Prostate gland (tissue), 2 donors: Measurements from ENCODE around the gene GNPTAB. TPM values are rescaled to one million over a fixed set of nuclear protein-coding genes. Genes with fewer than 3 reads are reported as not detected.
A peak's percentile ranks its signal among the peaks of the same experiment; 100 is the strongest.

Experiments used
- DNase-seq: peaks from one replicate; pipeline ENCODE4 v3.0.0-alpha.2; 2019; ENCODE audit warnings: low spot score
- H3K27ac ChIP-seq, 2 donors: fragments of 200-600 bp; sonication (generic); 2 replicates each; pipeline ENCODE4 v1.5.1; 2017 to 2019
- H3K27me3 ChIP-seq: fragments of 200-600 bp; sonication (generic); replicated peaks from 2 replicates; pipeline ENCODE4 v1.5.1; 2019; ENCODE audit not compliant: insufficient read depth
- H3K36me3 ChIP-seq, 2 donors: fragments of 200-600 bp; sonication (generic); 1 replicate in 1 of 2; 2 replicates in 1 of 2; pipeline versions ENCODE4 v1.5.1 to v1.8.1; 2017 to 2019
- H3K4me1 ChIP-seq: fragments of 200-600 bp; sonication (generic); replicated peaks from 2 replicates; pipeline ENCODE4 v1.5.1; 2019
- H3K4me3 ChIP-seq, 2 donors: fragments of 200-600 bp; sonication (generic); 2 replicates each; pipeline ENCODE4 v1.5.1; 2017 to 2019
- H3K9me3 ChIP-seq: fragments of 200-600 bp; sonication (generic); 2 replicates; pipeline ENCODE4 v1.5.1; 2017
- POLR2A ChIP-seq: fragments of 450-650 bp; IDR thresholded peaks from one replicate; pipeline ENCODE4 v1.6.1; 2016; ENCODE audit warnings: antibody characterized with exemption, mild to moderate bottlenecking
- POLR2AphosphoS5 ChIP-seq: sonication (generic); formaldehyde crosslinking; IDR thresholded peaks from one replicate; pipeline ENCODE4 v1.6.1; 2017; ENCODE audit warnings: antibody characterized with exemption
- WGBS: methylation state at CpG from one replicate; pipeline ENCODE4 v1.1.5; 2018; 5-methylcytosine and 5-hydroxymethylcytosine counted together
- intact Hi-C: fragments of 100-400 bp; cut with DNase I; formaldehyde crosslinking; loops from one replicate; pipeline ENCODE4 v1.14.2; 2022
- total RNA-seq, 2 donors: library from RNA; depleted of rRNA; stranded (reverse); fragments of >200 nt; gene quantifications; one replicate each; pipeline ENCODE4 v1.1.0, GENCODE V29; 2016
- TF ChIP-seq, protein P1 (sequence below), 4 experiments: fragments of 200-600 bp in 2 of 4; fragments of 450-650 bp in 2 of 4; sonication (generic) in 2 of 4; IDR thresholded peaks; 1 replicate in 3 of 4; 2 replicates in 1 of 4; pipeline ENCODE4 v1.5.1; 2016 to 2019; ENCODE audit warnings: antibody characterized with exemption in 4 of 4, mild to moderate bottlenecking in 2 of 4, moderate library complexity in 2 of 4

The GNPTAB gene
- total RNA-seq, 2 donors from 2014 or later: 49.9 to 52.7 TPM

DNA sequence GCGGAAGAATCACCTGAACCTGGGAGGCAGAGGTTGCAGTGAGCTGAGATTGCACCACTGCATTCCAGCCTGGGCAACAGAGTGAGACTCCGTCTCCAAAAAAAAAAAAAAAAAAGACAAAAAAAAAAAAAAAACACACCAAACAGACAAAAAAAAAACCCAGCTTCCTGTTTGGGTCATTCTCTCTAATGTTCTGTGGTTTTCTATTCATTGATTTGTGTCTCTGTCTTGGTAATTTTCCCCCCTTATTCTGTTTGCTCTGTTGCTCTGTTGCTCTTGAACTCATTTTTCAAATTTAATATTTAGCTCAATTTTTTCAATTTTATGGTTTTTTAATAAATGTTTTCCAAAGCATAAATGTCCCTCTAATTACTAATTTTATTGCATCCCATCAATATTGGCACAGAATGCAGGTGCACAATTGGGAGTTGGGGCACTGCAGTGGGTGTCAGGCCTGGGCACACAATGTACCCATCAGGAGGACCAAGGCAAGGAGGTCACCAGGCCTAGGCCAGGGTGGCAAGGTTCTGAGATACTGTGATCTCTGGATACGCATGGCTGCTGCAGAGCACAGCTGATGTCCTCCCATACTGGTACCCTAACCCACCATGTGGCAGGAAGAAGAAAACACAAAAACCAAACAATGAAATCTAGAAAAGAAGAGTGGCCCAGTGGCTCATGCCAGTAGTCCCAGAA, 8.0 kb upstream of the GNPTAB start:
- Histone ChIP-seq H3K27ac (no peak overlapping the region), H3K36me3 (no peaks in the 10 kb centered on the region)
- intact Hi-C loops: loop anchor here (10.0 kb wide), 1 partner anchor 274 kb away; no protein-coding TSS in a partner anchor

DNA sequence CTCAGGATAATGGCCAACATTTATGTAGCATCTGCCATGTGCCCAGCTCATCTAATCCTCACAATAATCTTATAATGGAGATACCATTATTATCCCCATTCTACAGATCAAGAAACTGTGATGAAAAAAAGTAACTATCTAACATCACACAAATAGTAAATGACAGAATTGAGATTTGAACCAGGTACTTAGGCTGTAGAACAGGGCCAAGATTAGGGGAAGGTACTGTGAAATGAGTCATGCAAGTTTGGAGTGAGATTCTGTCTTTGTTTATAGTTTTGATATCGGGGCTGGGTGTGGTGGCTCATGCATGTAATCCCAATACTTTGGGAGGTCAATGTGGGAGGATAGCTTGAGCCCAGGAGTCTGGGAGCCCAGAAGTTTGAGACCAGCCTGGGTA, 1.3 kb upstream of the GNPTAB start:
- Histone ChIP-seq H3K4me3 (no peak overlapping the region), H3K27me3 (no peaks in the 10 kb centered on the region), H3K9me3 (no peaks in the 10 kb centered on the region), H3K27ac (no peak overlapping the region), H3K36me3 (no peaks in the 10 kb centered on the region), H3K4me1 (no peaks in the 10 kb centered on the region)
- DNase-seq: no peak
- 74% methylated on average over 1 of the region's 1 CpG for WGBS
- intact Hi-C loops: loop anchor here (5.0 to 10.0 kb wide), 2 partner anchors 267 to 425 kb away; partner anchors contain the start of gene ARL1
- TF ChIP-seq, protein P1, sequence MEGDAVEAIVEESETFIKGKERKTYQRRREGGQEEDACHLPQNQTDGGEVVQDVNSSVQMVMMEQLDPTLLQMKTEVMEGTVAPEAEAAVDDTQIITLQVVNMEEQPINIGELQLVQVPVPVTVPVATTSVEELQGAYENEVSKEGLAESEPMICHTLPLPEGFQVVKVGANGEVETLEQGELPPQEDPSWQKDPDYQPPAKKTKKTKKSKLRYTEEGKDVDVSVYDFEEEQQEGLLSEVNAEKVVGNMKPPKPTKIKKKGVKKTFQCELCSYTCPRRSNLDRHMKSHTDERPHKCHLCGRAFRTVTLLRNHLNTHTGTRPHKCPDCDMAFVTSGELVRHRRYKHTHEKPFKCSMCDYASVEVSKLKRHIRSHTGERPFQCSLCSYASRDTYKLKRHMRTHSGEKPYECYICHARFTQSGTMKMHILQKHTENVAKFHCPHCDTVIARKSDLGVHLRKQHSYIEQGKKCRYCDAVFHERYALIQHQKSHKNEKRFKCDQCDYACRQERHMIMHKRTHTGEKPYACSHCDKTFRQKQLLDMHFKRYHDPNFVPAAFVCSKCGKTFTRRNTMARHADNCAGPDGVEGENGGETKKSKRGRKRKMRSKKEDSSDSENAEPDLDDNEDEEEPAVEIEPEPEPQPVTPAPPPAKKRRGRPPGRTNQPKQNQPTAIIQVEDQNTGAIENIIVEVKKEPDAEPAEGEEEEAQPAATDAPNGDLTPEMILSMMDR (IDR thresholded peaks at IDR 0.05): no peak
- no peak for TF ChIP-seq POLR2A
- TF ChIP-seq POLR2AphosphoS5: no peak

More for the DNA sequence above, 8.0 kb upstream of the GNPTAB start:
- WGBS: 81% methylated on average over 3 of the region's 3 CpGs
- H3K4me3 ChIP-seq: no peak overlapping the region
- no peaks in the 10 kb centered on the region for H3K27me3 ChIP-seq
- no peaks in the 10 kb centered on the region for H3K9me3 ChIP-seq
- no peak for DNase-seq
- H3K4me1 ChIP-seq: no peaks in the 10 kb centered on the region
- TF ChIP-seq POLR2A: no peak
- TF ChIP-seq POLR2AphosphoS5: no peak
- TF ChIP-seq, protein P1 (IDR thresholded peaks at IDR 0.05): no peak

DNA sequence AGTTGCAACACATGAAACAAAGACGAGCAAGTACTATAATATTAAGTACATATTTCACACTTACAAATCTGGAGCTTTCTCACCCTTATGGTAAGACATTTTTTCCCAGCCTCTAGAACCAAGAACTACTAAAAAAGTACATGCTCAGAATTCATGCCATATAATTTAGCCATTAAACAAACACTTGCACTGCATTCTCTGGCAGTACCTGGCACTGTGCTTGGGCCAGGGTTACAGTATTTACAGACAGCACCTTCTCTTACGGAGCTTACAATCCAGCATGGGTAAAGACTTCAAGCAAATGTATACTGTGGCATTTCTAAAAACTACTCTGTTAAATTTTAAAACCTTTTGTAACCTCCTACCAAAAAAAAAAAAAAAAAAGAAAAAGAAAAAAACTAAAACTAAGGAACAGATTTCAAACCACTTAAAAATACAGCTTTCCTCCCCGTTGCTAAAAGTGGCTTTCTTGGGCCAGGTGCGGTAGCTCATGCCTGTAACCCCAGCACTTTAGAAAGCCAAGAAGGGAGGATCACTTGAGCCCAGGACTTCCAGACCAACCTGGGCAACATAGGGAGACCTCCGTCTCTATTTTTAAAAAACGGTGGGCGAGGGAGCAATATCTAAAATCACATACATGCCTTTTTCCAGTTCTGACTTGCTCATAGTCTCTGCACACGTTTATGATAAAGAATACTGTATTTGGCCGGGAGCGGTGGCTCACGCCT, 956 bp downstream of the GNPTAB start:
- TF ChIP-seq, protein P1 (IDR thresholded peaks at IDR 0.05): no peak
- no peak for TF ChIP-seq POLR2A
- no peak for TF ChIP-seq POLR2AphosphoS5
- no peaks in the 10 kb centered on the region for H3K9me3 ChIP-seq
- H3K27me3 ChIP-seq: no peaks in the 10 kb centered on the region
- peak overlapping the region; percentile 68 to 74 for H3K27ac ChIP-seq
- H3K36me3 ChIP-seq: no peaks in the 10 kb centered on the region
- intact Hi-C loops: loop anchor here (2.0 to 10.0 kb wide), 4 partner anchors 57 to 423 kb away; partner anchors contain the start of gene ARL1
- DNase-seq: peak; percentile 44
- 5% methylated on average over 11 of the region's 11 CpGs for whole genome bisulfite sequencing
- H3K4me1 ChIP-seq: no peaks in the 10 kb centered on the region
- H3K4me3 ChIP-seq: peak overlapping the region; percentile 66 to 68

DNA sequence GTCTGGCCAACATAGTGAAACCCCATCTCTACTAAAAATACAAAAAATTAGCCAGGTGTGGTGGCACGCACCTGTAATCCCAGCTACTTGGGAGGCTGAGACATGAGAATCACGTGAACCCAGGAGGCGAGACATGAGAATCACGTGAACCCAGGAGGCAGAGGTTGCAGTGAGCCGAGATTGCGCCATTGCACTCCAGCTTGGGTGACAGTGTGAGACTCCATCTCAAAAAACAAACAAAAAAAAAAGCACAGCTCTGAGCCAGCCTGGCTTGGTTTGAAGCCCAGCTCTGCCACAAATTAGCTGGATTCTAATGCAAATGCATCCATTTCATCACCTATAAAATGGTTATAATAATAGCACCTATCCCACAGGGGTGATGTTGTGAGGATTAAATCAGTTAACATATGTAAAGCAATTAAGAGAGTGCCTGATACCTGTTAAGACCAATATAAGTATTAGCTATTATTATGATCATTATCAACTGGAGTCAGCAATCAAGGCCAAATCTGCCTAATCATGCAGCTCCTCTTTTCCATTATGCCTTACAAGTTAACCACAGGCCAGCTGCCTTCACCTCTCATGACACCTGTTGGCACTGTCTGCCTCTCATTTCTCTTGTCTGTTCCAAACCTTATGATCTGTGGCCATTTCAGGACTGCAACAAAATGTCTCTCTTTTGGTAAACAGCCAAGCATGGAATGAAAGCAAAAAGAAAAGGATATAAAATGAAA, 2.1 kb downstream of the GNPTAB start:
- DNase-seq: no peak
- Histone ChIP-seq H3K27me3 (no peaks in the 10 kb centered on the region), H3K4me1 (no peaks in the 10 kb centered on the region), H3K36me3 (no peaks in the 10 kb centered on the region), H3K9me3 (no peaks in the 10 kb centered on the region), H3K27ac (no peak overlapping the region), H3K4me3 (no peak overlapping the region)
- WGBS: 91% methylated on average over 6 of the region's 6 CpGs
- intact Hi-C loops: loop anchor here (10.0 kb wide), 1 partner anchor 334 kb away; no protein-coding TSS in a partner anchor
- TF ChIP-seq, protein P1 (IDR thresholded peaks at IDR 0.05): no peak
- no peak for TF ChIP-seq POLR2AphosphoS5
- TF ChIP-seq POLR2A: no peak
